NCI-H187 (cell line): Measurements from ENCODE around the gene CMSS1.
"Not testable (repeated sequence)": the region's sequence is repeated elsewhere in the genome, so short reads cannot be mapped to it uniquely, and the experiment has no call there.

Experiments
- DNase-seq, 2 experiments: peaks; one replicate each; lab custom pipeline; 2025; lab: John Stamatoyannopoulos, UW

Gene CMSS1

DNA sequence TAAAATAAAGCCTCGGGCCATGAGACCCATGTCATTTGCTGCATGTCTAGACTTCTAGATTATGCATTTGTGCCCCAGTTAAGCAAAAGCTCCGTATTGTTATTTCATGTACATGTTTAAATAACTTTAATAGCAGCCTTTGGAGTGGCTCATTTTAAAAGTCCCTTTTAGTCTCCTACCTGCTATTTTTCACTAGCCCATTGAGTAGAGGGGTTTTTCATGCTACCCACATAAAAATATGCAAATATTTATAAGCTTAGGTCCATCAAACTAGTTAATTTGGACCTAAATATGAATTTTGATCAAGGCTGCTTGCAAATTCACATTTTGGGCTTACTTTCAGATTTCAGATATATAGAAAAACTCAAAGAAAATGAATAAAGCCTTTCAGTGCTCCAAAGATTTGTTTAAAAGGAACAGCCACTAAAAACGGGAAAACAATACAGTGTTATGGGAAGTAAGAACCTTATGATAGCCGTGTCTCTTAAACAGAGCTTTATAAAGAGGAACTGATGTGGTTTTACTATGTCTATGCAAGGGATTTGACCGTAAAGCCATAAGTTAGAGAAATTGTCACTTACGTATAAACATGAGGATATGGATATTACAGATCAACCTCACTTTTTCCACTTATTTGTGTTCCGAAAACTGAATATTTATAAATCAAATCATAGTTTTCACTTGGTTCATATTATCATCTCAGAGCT lies 266.6 kb downstream of the CMSS1 start:
- no peak for DNase-seq

DNA sequence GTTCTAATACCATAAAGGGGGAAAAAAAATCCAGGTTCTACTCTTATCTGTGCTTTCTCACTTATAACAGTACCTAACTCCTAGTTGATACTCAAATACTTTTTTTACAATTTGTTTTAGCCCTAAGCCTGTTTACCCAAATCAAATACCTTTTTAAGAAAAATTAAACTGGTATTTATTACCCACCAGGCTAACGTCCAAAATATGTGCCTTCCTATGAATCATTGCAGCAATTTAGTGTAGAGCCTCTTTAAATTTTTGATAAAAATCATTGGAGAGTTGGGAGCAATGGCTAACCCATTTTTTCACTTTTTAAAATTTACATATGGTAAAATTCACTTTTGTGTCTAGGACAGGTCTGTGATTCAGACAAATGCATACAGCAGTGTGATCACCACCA lies 268.7 kb downstream of the CMSS1 start:
- no peak for DNase-seq

DNA sequence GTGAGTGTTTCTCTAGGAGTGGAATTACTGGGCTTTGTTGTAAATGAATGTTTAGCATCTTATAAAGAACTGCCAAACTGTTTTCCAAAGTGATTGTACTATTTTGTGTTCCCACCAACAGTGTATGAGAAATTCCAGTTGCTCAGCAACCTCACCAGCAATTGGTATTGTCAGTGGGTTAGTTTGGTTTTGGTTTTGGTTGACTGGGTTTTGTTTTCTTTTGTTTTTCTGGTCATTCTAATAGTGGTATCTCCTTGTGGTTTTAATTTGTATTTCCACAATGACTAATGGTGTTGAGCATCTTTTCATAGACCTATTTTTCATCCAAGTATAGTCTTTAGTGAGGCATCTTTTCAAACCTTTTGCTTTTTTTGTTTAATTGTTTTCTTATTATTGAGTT lies 269.5 kb downstream of the CMSS1 start:
- no peak for DNase-seq

DNA sequence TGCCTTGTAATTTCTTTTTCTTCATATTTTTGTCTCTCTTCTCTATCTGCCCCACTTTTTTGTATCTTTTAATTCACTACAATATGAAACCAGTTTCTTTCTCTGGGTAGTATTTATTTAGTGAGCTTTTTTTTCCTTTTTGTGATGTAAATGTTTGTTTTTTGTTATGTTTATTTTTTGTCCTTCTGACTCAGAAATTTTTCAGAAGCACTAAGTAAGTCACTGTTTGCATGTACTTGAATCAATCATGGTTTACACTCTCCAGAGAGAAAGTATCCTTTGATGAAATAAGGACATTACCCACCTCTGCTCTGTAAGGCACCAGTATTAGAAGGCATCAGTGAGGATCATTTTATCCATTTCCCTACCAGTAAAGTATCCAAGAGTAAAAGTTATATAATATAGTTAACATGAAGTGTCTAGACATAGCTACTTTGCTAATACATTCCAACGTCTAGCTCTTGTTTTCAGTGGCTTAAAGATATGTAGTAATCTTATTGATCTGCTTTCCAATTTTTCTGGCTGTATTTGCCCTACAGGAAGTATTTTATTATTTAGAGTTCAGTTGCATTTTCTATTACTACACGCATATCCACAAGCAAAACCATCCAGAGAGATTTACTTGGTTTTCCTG lies 271.2 kb downstream of the CMSS1 start:
- DNase-seq, result no peak

DNA sequence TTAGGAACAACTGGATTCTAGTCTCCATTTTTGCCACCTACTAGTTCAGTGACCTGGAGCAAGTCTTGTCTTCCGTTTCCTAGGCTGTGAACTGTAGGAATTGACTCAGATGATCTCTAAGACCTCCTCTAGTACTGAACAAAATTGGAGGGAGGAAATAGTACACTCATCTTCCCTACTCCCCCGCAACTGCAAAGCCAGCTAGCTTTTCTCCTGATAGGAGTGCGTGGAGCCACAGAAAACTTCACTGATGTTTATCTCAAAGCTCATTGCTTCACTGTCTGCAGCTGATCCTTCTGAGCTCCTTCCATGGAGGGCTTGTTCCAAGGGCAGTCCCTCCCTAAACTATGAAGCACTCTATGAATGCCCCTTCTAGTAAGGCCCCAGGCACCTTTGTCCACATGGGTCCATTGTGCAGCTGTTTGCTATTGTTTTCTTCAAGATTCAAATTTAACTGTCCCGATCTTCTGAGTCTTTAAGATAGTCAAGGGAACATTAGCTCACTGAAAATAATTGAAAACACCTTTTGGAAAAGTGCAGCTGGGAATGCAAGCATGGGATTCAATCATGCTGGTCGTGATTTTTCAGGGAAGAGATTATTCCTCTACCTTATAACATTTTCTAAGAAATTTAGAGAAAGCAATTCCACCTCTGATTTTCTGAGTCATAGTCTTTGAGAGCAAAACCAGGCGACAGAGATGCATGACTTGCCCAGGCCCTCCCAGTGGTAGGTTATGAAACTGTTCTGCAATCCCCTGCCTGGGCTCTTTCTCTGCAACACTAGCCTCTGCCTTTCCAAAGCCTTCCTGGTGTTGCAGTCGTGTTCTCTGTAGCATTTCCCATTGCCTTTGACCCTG lies 272.4 kb downstream of the CMSS1 start:
- no peak for DNase-seq

DNA sequence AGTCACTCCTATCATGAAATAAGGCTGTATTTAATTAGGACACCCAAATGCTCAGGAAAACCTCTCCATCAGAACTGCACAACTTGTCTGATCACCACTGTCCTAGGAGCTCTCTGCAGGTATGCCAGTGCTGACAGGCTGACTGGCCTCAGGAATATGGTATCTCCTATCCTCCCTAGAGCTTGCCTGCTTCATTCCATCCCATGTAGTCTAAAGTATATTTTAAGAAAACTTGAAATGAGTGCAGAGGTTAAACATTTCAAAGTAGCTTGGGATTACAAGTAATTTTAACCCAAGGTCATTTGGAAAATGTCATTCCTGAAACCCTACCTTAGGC lies 273.0 kb downstream of the CMSS1 start:
- no peak for DNase-seq

DNA sequence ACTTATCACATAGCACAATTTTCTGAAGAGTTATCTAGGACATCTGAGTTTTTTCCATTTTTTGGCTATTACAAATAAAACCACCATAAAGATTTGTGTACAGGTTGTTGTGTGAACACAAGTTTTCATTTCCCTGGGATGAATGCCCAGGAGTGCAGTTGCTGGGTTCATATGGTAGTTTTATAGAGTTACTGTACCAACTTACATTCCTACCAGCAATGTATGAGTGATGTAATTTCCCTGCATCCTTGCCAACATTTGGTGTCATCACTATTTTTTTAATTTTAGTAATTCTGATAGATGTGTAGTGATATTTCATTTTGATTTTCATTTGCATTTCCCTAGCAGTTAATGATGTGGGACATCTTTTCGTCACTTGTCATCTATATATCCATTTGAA lies 276.2 kb downstream of the CMSS1 start:
- DNase-seq, result no peak

DNA sequence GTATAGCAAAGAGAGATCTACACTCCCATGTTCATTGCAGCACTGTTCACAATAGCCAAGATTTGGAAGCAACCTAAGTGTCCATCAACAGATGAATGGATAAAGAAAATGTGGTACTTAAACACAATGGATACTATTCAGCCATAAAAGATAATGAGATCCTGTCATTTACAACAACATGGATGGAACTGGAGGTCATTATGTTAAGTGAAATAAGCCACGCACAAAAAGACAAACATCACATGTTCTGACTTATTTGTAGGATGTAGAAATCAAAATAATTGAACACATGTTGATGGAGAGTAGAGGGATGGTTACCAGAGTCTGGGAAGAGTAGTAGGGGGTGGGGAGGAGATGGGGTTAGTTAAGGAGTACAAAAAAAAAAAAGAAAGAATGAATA lies 278.6 kb downstream of the CMSS1 start:
- DNase-seq, result not testable (repeated sequence)

DNA sequence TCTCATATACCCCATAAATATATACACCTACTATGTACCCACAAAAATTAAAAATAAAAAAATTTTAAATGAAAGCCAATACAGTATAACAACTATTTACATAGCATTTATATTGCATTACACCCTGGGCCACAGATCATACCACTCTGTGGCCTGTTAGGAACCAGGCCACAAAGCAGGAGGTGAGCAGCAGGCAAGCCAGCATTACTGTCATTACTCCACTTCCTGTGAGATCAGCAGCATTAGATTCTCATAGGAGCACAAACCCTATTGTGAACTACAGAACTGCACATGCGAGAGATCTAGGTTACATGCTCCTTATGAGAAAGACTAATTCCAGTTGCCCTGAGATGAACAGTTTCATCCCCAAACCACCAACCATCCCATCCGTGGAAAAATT lies 279.2 kb downstream of the CMSS1 start:
- no peak for DNase-seq

DNA sequence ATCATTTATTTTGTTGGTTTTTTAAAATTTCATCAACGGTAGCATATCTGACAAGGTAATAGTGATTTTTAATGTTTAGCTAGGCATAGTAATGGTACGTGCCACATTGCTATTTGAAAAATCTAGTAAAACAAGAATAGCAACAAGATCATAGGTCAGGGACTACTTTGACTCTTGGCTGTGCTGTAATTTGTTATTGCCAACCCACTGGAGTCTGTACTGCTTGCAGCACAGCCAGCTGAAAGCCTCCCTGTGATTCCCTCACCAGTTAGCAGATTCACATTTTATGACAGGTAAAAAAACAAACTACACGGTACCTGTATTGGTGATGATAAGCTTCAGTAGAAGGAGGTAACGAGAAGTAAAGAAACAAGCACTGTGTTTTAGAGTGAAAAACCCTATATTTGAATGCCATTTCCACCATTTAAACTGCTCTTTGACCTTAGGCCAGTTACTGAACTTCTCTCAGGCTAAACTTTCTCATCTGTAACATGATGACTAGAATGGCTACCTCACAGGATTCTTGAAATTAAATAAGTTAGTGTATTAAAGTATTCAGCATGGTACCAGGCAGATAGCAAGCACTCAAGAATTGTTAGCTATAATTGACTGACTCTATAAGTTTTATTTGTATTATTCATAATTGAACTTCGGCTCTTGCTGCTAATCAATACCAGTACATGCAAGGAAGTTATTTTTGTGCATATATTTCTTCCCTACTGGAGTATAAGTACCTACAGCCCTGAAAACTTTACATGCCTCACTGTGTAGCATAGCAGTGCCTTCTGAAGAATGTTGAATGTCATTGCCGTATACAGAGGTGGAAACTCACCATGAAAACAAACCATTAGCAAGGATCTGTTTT lies 280.5 kb downstream of the CMSS1 start:
- DNase-seq, result no peak

DNA sequence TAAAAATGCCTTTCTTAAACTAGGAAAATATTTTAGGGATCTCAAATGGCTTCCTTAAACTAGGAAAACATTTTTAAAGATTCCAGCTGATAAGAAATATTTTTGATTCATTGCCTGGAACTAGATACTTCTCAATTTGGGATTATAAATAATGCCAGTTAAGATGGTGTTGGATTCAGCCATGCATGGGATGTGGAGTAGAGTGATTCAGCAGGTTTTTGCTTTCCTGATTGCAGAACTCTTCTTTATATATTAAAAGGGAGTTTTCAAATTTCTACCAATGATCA lies 281.1 kb downstream of the CMSS1 start:
- DNase-seq, result no peak

DNA sequence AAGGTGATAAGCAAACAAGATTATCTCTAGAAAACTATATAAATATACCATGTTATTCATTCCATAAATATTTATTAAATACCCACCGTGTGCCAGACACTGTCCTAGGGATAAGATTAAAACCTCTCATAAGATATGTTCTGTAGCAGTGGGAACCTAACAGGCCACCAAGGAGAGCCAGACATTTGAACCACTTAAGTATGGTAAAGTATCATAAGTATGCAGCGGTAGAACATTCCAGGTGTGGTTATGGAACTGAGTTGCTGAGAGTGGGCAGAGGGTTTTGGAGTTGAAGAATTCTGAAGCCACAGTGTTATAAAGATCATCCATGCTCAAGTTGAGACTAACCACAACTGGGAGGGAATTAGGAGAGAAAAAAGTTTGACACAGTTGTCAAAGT lies 282.0 kb downstream of the CMSS1 start:
- DNase-seq, result no peak

DNA sequence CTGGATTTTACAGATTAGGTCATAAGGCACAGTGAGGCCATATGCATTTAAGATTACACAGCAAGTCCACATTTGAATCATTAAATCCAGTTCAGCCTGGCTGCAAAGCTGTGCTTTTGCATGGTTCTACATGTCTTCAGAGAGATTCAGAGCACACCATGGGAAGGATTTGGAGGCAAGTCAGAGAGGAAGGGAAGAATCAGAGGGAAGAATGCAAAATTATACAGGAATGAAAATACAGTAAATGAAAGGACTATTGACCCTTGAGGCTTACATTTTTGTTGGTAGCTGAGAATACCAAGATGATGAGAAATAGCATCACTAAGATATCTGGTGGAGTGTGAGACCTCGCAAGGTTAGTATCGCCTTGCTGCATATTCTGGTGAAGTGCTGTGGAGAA lies 282.8 kb downstream of the CMSS1 start:
- DNase-seq, result no peak

DNA sequence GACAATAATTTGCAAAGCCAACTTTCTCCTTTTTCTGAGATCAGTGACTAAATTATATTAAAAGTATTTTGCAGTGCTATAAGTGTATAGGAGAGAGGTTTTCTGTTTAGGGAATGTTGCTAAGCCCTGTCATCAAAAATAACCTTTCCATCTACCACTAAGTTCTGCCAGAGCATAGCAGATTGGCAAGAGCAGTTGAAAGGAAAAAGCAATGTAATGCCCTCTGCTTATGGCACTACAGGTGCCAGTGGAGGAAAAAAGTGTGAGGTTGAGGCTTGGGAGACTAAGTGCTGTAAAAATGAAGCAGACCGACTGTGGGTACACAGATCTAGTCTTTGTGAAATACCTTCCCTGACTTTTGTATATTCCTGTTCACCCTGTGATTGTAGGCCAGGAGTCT lies 285.1 kb downstream of the CMSS1 start:
- DNase-seq, result no peak

DNA sequence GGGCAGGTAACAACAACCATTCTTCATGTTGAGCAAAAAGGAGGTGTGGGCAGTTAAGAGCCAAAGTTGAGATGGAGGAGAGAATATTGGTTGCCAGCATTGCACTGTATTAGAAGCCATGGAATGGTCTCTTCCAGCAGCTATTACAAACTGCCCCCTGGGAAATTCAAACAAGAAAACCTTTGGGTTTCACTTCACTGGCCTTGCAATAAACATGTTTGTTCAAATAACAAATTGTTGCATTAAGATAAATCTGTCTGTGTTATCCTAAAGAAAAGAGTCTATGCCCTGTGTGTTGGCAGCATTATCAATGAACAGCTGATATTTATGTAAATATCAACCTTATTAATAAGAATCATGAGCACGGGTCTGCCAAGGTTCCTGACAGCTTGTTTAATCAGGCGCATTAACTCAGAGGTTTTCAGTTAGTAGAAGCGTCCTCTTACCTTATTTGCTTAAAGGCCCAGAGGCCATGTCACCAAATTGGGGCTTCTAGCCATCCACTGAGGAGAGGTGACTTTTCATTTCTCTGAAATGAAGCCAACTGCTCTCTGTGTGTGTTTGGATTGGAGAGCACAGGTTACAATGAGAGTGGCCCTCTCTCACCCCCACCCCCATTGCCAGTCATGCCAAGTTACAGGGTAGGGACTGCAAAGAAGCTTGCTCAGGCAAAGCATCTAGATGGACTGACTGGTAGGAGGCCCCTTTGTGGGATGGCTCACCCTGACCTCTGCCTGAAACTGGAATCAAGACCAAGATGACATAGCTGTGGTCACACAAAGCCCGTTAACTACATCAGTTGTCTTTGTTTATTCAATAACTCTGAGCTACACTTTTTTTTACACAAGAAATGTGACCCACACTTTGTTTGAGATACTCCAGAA lies 286.1 kb downstream of the CMSS1 start:
- DNase-seq, result no peak

DNA sequence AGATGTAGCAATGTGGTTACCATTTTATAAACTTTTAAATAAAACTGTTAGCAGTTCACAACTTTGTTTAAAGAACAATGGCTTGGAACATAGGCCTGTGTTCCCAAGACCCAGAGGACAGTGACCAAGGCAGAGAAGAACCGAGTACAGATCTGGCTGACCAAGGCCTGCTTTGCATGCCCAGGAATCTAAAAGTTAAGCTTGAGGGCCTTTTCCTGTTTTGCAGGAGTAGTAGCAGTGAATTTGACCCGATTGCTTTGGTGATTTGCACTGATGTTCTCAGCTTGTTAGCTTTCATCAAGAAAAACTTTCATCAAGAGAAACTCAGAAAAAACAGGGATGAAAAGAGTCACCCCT lies 286.8 kb downstream of the CMSS1 start:
- no peak for DNase-seq

DNA sequence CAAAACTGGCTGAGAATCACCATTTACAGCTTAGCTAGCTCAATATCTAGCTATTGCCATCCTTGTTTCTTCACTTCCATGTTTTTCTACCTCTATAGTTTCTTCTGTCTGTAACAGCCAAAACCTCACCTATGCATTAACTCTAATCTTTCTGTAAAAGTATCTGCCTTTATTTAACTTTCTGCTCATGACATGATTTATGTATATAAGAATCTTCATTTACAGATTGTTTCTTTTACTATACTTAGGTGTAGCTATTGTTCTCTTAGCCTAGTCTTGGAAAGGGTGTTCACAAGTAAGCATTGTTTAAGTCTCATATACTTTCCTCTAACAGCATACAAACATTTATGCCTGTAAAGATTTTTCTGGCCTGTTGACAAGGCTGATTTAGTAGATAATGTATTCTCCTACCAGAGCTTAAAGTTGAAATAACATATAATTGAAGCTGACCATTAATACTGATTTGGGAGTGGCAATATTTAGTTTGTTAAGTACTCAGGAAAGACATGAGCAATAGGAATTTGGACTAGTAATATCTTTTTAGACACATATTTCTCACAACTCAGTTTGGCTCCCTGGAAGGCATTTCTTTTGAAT lies 287.3 kb downstream of the CMSS1 start:
- DNase-seq, result no peak

DNA sequence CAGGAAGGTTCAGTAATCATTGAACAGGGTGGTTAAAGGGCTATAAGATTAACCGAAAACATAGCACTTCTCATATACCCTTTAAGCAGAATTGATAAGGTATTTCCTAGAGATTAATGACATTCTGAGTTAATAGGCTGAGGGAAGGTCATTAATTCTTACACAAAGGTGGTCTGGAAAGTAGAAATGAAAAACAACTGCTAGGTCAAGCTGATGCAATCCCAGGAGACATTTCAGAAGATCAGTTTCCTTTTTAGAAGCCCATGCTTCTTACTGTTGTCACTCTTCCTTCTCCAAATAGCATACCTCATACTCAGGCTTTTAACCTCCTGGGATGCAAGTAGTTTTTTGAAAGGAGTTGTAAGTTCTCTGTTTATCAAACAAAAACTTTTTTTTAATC lies 287.8 kb downstream of the CMSS1 start:
- DNase-seq, result no peak

DNA sequence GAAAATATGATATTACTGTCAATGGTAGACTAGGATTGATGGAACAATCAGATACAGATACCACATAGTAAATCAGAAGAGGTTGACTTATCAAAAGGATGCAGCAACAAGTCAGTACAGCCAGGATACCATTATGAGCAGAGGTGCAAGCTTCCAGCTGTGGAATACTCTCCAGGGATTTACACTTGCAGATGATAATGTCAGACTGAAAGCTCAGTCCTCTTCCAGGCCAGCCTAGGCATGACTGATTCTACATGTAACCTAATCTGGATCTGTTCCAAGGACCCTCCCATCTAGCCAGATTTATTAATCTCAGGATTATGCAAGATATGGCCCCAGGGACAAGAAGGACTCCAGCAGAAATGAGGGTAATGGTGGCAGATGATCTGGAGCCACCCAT lies 288.4 kb downstream of the CMSS1 start:
- no peak for DNase-seq

DNA sequence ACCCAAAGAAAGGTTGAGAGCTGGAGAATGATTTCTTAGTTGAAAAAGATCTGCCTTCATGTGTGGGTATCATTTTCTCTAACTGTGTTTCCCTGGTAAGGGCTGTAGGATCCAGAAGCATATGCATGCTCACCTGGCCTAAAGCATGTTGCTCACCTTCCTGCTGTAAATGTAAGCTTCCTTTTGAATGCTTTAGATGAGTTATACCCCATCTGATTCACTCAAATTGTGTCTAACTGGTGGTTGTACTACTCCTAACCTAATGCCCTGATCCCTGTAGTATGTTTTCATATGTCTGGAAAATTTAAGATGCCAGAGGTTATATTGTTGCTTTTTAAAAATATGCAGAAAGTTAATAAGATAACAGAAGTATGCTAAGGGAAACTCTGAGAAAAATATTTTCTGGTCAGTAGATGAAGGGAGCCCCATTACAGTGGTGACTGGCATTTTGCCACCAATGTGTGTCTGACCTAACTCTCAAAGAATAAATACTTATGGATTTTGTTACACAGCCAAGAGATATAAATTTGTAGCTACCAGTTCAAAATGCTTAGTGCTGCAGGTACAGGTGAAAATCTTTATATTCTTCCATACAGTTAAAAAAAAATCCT lies 289.0 kb downstream of the CMSS1 start:
- no peak for DNase-seq
